GM12801 (cell line): Measurements from ENCODE around the gene AMOTL1.

Experiments used
- CTCF ChIP-seq: IDR thresholded peaks from one replicate; pipeline ENCODE4 v1.5.1; 2011; ENCODE audit warnings: control low read depth; ENCODE audit not compliant: insufficient read length; ENCODE audit errors: extremely low read depth

The AMOTL1 gene

GRCh38 chr11:94840209-94840608 lies 72.1 kb downstream of the AMOTL1 start:
- no peak for TF ChIP-seq CTCF

- TF ChIP-seq CTCF: no peak
These were observed 75.9 kb downstream of the AMOTL1 start for GRCh38 chr11:94844031-94844430.

GRCh38 chr11:94845622-94846021 lies 77.5 kb downstream of the AMOTL1 start:
- no peak for TF ChIP-seq CTCF

GRCh38 chr11:94849839-94850238 lies 81.7 kb downstream of the AMOTL1 start:
- no peak for TF ChIP-seq CTCF

- TF ChIP-seq CTCF: no peak
These were observed 83.9 kb downstream of the AMOTL1 start for GRCh38 chr11:94851864-94852636.

- TF ChIP-seq CTCF: no peak
These were observed 85.7 kb downstream of the AMOTL1 start for GRCh38 chr11:94853836-94854235.

- no peak for TF ChIP-seq CTCF
These were observed 86.8 kb downstream of the AMOTL1 start for GRCh38 chr11:94854770-94855633.
